Heart left ventricle (tissue), 16 donors: Measurements from ENCODE around the gene CALHM2. TPM values are rescaled to one million over a fixed set of nuclear protein-coding genes. Genes with fewer than 3 reads are reported as not detected.

ENCODE experiments used
- ATAC-seq, 4 donors: fragments of 200-7000 bp; cut with Tn5 transposase; one replicate each; pipeline ENCODE4 v1.9.1; 2020 to 2022; ENCODE audit warnings: moderate library complexity in 4 of 4, mild to moderate bottlenecking in 3 of 4, moderate number of reproducible peaks in 1 of 4
- DNase-seq, 5 donors: peaks; one replicate each; pipeline ENCODE4 v3.0.0-alpha.2; 2020
- H3K27ac ChIP-seq, 12 donors: fragments of 200-600 bp; sonication (generic) in 4 of 12; one replicate each; pipeline versions ENCODE4 v1.5.0 to v1.8.0; 2016 to 2022; ENCODE audit warnings: mild to moderate bottlenecking in 2 of 12
- H3K27me3 ChIP-seq, 9 donors: fragments of 200-600 bp; sonication (generic) in 2 of 9; one replicate each; pipeline versions ENCODE4 v1.5.1 to v1.8.0; 2016 to 2022; ENCODE audit warnings: mild to moderate bottlenecking in 3 of 9
- H3K36me3 ChIP-seq, 9 donors: fragments of 200-600 bp; sonication (generic) in 2 of 9; one replicate each; pipeline versions ENCODE4 v1.5.0 to v1.8.0; 2018 to 2022; ENCODE audit warnings: mild to moderate bottlenecking in 2 of 9
- H3K4me1 ChIP-seq, 12 donors: fragments of 200-600 bp; sonication (generic) in 4 of 12; one replicate each; pipeline versions ENCODE4 v1.5.0 to v1.8.0; 2016 to 2022; ENCODE audit warnings: mild to moderate bottlenecking in 3 of 12
- H3K4me3 ChIP-seq, 12 donors: fragments of 200-600 bp; sonication (generic) in 4 of 12; one replicate each; pipeline versions ENCODE4 v1.5.0 to v1.8.0; 2017 to 2022; ENCODE audit warnings: mild to moderate bottlenecking in 9 of 12, moderate library complexity in 4 of 12
- H3K9me3 ChIP-seq, 12 donors: fragments of 200-600 bp; sonication (generic) in 4 of 12; one replicate each; pipeline versions ENCODE4 v1.5.0 to v1.8.0; 2016 to 2022; ENCODE audit warnings: mild to moderate bottlenecking in 1 of 12
- POLR2A ChIP-seq, 2 donors: fragments of 450-650 bp; IDR thresholded peaks; one replicate each; pipeline ENCODE4 v1.6.1; 2017; ENCODE audit warnings: antibody characterized with exemption in 2 of 2, mild to moderate bottlenecking in 2 of 2, moderate library complexity in 2 of 2
- WGBS, 4 donors: extraction: QIAGEN DNeasy Blood & Tissue Kit in 2 of 4; methylation state at CpG; one replicate each; pipeline versions ENCODE4 v1.1.5 to v1.1.7; 2013 to 2018; 5-methylcytosine and 5-hydroxymethylcytosine counted together
- intact Hi-C, 10 donors: fragments of 100-400 bp; cut with DNase I; formaldehyde crosslinking; loops; one replicate each; pipeline versions ENCODE4 v1.11.1 to v1.14.2; 2022
- polyA plus RNA-seq, 2 donors: library from polyadenylated mRNA; stranded (reverse); fragments of 200-250 nt; gene quantifications; one replicate each; pipeline ENCODE4 v1.2.3, GENCODE V29; 2013
- total RNA-seq, 9 donors: library from RNA; depleted of rRNA in 2 of 9; stranded (reverse); fragments of >200 nt in 2 of 9; fragmentation: NEBNext Ultra II Directional in 3 of 9; extraction: Animal tissue kit (Norgen Biotek cat#: 25700) in 3 of 9; gene quantifications; one replicate each; pipeline versions ENCODE4 v1.1.0 to v1.2.4, GENCODE V29; 2016 to 2023
- TF ChIP-seq, protein P1 (sequence below), 12 donors: fragments of 200-600 bp; sonication (generic) in 4 of 12; IDR thresholded peaks; one replicate each; pipeline versions ENCODE4 v1.5.0 to v1.8.0; 2018 to 2022; ENCODE audit warnings: antibody characterized with exemption in 12 of 12, mild to moderate bottlenecking in 5 of 12
- donor health status: ischemic (EF 13 %, LVEDD 7.1; RV severe dilation, severe dysfunction).
- donor health status: healthy with polysubstance abuse.
- donor health status: DM: no; HTN: yes; CAD: no.
- donor health status: DM: no; HTN: no; CAD: no.
- donor health status: ischemic (EF 25% LVEDD 6.9; RV normal size, moderate dysfunction).
- donor health status: ischemic (EF 25% LVEDD 5.7; RV mildly dilated, moderate dysfunction).
- donor health status: healthy.
- donor health status: DM: yes; HTN: yes; CAD: no.
- donor health status: ischemic (EF 35%, LVEDD 5.7; RV mildly dilated, moderate dysfunction).
- donor health status: nonischemic (EF 11% LVEDD 7.7; RV severe dilation, severe dysfunction).
- donor health status: DM: yes; HTN: yes; CAD: no.
- donor health status: PGD.
- donor health status: ischemic (EF 29% LVEDD 5.4; RV normal size, mild dysfunction).
- donor health status: nonischemic (EF 23%, LVEDD 6.1; RV moderate dilation, normal function).

The CALHM2 gene
- total and polyA plus RNA-seq, 11 donors, result 8.2 to 36.8 (median 11.2) TPM

DNA sequence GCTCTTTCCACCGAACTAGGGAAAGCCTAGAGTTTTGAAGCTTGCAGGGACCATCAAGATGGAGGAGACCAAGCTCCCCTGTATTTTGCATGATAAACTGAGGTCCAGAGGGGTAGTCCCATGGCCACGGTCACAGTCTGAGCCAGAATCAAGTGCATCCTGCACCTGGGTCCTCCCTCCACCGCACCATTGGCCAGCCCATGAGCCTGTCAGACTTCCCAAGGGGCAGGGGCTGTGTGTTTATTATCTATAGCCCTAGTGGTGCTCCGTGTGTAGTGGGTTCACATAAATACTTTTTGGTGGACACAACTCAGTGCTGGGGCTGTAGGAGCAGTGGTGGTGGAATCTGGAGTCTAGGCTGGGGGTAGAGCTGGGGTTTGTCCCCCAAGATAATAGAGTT lies 23.3 kb upstream of the CALHM2 start:
- Histone ChIP-seq H3K4me1 (peaks cover 0 to 21% (median 0%) of the 10 kb centered on the region in 12 donors), H3K36me3 (no peaks in the 10 kb centered on the region), H3K27me3 (no peaks in the 10 kb centered on the region), H3K4me3 (no peak overlapping the region), H3K9me3 (no peaks in the 10 kb centered on the region), H3K27ac (no peak overlapping the region)
- ATAC-seq (no peak), DNase-seq (no peak)
- WGBS, 4 donors, result 71 to 87% (median 84%) methylated on average over 2 to 4 of the region's 4 CpGs
- TF ChIP-seq, protein P1, sequence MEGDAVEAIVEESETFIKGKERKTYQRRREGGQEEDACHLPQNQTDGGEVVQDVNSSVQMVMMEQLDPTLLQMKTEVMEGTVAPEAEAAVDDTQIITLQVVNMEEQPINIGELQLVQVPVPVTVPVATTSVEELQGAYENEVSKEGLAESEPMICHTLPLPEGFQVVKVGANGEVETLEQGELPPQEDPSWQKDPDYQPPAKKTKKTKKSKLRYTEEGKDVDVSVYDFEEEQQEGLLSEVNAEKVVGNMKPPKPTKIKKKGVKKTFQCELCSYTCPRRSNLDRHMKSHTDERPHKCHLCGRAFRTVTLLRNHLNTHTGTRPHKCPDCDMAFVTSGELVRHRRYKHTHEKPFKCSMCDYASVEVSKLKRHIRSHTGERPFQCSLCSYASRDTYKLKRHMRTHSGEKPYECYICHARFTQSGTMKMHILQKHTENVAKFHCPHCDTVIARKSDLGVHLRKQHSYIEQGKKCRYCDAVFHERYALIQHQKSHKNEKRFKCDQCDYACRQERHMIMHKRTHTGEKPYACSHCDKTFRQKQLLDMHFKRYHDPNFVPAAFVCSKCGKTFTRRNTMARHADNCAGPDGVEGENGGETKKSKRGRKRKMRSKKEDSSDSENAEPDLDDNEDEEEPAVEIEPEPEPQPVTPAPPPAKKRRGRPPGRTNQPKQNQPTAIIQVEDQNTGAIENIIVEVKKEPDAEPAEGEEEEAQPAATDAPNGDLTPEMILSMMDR (IDR thresholded peaks at IDR 0.05), result no peak
- no peak for TF ChIP-seq POLR2A (IDR thresholded peaks at IDR 0.05)
- intact Hi-C loops, result loop anchor here in 1 of 10 donors (5.0 kb wide), 1 partner anchor 38 kb away; no protein-coding TSS in a partner anchor

DNA sequence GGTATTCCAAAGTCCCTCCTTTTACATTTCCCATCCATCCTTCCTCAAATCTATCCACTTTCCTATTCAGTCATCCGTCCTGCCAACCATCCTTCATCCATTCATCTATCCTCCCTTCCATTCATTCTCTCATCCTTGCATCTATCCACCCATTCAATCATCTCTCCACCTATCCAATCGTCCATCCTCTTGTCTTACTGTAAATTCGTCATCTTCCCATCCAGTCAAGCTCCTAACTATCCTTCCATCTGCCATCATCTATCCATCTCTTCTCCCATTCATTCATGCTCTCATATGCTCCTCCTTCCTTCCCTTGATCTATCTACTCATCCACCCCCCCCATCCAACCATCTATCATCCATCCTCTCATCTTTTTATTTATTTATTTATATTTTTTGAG lies 21.9 kb upstream of the CALHM2 start:
- DNase-seq (no peak), ATAC-seq (no peak)
- Histone ChIP-seq H3K9me3 (no peaks in the 10 kb centered on the region), H3K36me3 (no peaks in the 10 kb centered on the region), H3K27ac (no peak overlapping the region), H3K27me3 (no peaks in the 10 kb centered on the region), H3K4me1 (peaks cover 0 to 30% (median 0%) of the 10 kb centered on the region in 12 donors), H3K4me3 (no peak overlapping the region)
- WGBS, 4 donors, result 91 to 93% (median 92%) methylated on average over 3 of the region's 3 CpGs
- TF ChIP-seq, protein P1 (IDR thresholded peaks at IDR 0.05), result no peak
- TF ChIP-seq POLR2A (IDR thresholded peaks at IDR 0.05), result no peak
- intact Hi-C loops, result no loop called here

DNA sequence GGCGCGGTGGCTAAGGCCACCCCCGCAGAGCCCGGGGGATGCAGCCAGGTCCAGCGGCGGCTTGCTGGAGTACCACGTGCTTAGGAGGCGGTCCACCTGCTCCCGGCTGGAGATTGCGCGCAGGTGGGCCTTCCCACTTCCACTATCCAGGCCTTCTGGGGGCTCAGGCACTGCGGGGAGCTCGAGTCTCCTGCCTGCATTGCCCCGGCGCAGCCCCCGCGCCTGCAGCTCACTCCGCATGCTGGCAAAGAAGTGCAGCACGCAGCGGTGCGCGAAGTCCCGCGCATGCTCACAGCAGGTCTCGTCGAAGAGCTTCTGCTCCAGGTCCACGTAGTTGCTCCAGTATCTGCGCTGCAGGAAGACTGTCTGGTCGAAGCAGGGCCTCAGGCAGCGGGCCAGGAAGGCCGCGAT lies 21.1 kb upstream of the CALHM2 start:
- DNase-seq (no peak), ATAC-seq (no peak)

DNA sequence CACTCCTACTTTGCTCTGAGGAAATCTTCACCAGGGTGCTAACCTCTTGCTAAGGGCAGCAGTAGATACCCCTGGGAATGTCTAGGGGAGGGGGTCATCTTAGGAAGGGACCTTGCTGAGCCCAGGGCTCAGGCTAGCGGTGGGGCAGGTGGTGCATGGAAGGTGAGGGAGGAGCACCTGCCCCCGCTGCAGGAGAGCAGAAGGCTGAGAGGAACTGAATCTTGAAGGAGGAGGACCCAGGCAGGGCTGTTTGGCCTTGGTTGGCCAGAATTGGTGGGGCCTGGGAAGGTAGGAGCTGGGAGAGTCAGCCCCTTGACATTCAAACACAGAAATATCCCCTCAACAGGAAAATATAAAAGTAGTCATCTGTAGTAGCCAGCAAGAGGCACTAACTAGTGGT lies 19.8 kb upstream of the CALHM2 start:
- H3K27ac ChIP-seq, result peak overlapping the region in 1 of 12 donors; percentile 80
- ATAC-seq (no peak), DNase-seq (no peak)
- TF ChIP-seq POLR2A (IDR thresholded peaks at IDR 0.05), result no peak
- TF ChIP-seq, protein P1 (IDR thresholded peaks at IDR 0.05), result no peak
- WGBS, 4 donors, result 86 to 96% (median 95%) methylated on average over 2 of the region's 2 CpGs
- peak overlapping the region in 1 of 12 donors; percentile 16 for H3K4me3 ChIP-seq
- no peaks in the 10 kb centered on the region for H3K27me3 ChIP-seq
- H3K9me3 ChIP-seq, result no peaks in the 10 kb centered on the region
- no peaks in the 10 kb centered on the region for H3K36me3 ChIP-seq
- H3K4me1 ChIP-seq, result peaks cover 0 to 44% (median 0%) of the 10 kb centered on the region in 12 donors
- intact Hi-C loops, result no loop called here

More for the DNA sequence above, 21.1 kb upstream of the CALHM2 start:
- no peak overlapping the region for H3K4me3 ChIP-seq
- peaks cover 0 to 34% (median 0%) of the 10 kb centered on the region in 12 donors for H3K4me1 ChIP-seq
- intact Hi-C loops, result no loop called here
- TF ChIP-seq, protein P1 (IDR thresholded peaks at IDR 0.05), result no peak
- TF ChIP-seq POLR2A (IDR thresholded peaks at IDR 0.05), result no peak
- H3K9me3 ChIP-seq, result no peaks in the 10 kb centered on the region
- 58 to 77% (median 66%) methylated on average over 29 to 32 of the region's 32 CpGs for WGBS, 4 donors
- H3K36me3 ChIP-seq, result no peaks in the 10 kb centered on the region
- H3K27me3 ChIP-seq, result no peaks in the 10 kb centered on the region
- no peak overlapping the region for H3K27ac ChIP-seq
